ENCODE measurements around the gene UBA7.

UBA7 gene

GRCh38 chr3:49805897-49806701 lies 7.7 kb downstream of the UBA7 start:
- in situ Hi-C loops (cut with HindIII; ENCODE audit: low sequenced_read_pairs) = no loop called here

- in situ Hi-C loops (cut with HindIII; ENCODE audit: low sequenced_read_pairs) = no loop called here
Measured at GRCh38 chr3:49805367-49805782, 8.4 kb downstream of the UBA7 start.

- in situ Hi-C loops (cut with HindIII; ENCODE audit: low sequenced_read_pairs) = no loop called here
Measured at GRCh38 chr3:49804141-49805041, 9.4 kb downstream of the UBA7 start.

- in situ Hi-C loops (cut with HindIII; ENCODE audit: low sequenced_read_pairs) = no loop called here
Measured at GRCh38 chr3:49803465-49804140, 10.2 kb downstream of the UBA7 start.

- in situ Hi-C loops (cut with HindIII; ENCODE audit: low sequenced_read_pairs) = no loop called here
Measured at GRCh38 chr3:49802719-49803464, 10.9 kb downstream of the UBA7 start, which contains the start of gene INKA1. TSS of gene INKA1 (plus strand) at chr3:49803261. CDS start at chr3:49803393, 132 bp downstream.

GRCh38 chr3:49801160-49801559 lies 12.6 kb downstream of the UBA7 start:
- in situ Hi-C loops (cut with HindIII; ENCODE audit: low sequenced_read_pairs) = no loop called here

- in situ Hi-C loops (cut with HindIII; ENCODE audit: low sequenced_read_pairs) = no loop called here
Measured at GRCh38 chr3:49799761-49800160, 14.0 kb downstream of the UBA7 start, which contains the start of gene CDHR4. TSS of gene CDHR4 (minus strand) at chr3:49799873. CDS start at chr3:49799812, 61 bp downstream.

- in situ Hi-C loops (cut with HindIII; ENCODE audit: low sequenced_read_pairs) = no loop called here
Measured at GRCh38 chr3:49799105-49799504, 14.6 kb downstream of the UBA7 start.

GRCh38 chr3:49794926-49795905 lies 18.5 kb downstream of the UBA7 start:
- in situ Hi-C loops (cut with HindIII; ENCODE audit: low sequenced_read_pairs) = no loop called here

GRCh38 chr3:49794431-49794830 lies 19.3 kb downstream of the UBA7 start:
- in situ Hi-C loops (cut with HindIII; ENCODE audit: low sequenced_read_pairs) = no loop called here

GRCh38 chr3:49793486-49794085 lies 20.2 kb downstream of the UBA7 start:
- in situ Hi-C loops (cut with HindIII; ENCODE audit: low sequenced_read_pairs) = no loop called here

- in situ Hi-C loops (cut with HindIII; ENCODE audit: low sequenced_read_pairs) = no loop called here
Measured at GRCh38 chr3:49792371-49793150, 21.2 kb downstream of the UBA7 start.

- in situ Hi-C loops (cut with HindIII; ENCODE audit: low sequenced_read_pairs) = no loop called here
Measured at GRCh38 chr3:49791571-49791970, 22.2 kb downstream of the UBA7 start.

- in situ Hi-C loops (cut with HindIII; ENCODE audit: low sequenced_read_pairs) = no loop called here
Measured at GRCh38 chr3:49790626-49791411, 22.9 kb downstream of the UBA7 start.

GRCh38 chr3:49788056-49788455 lies 25.7 kb downstream of the UBA7 start:
- in situ Hi-C loops (cut with HindIII; ENCODE audit: low sequenced_read_pairs) = no loop called here

- in situ Hi-C loops (cut with HindIII; ENCODE audit: low sequenced_read_pairs) = no loop called here
Measured at GRCh38 chr3:49787536-49787935, 26.2 kb downstream of the UBA7 start.

GRCh38 chr3:49787182-49787464 lies 26.6 kb downstream of the UBA7 start:
- in situ Hi-C loops (cut with HindIII; ENCODE audit: low sequenced_read_pairs) = no loop called here
